Heart left ventricle (tissue), 13 donors: ENCODE results near the gene SORCS2.

Source experiments
- POLR2A ChIP-seq, 2 donors: fragments of 450-650 bp; IDR thresholded peaks; one replicate each; pipeline ENCODE4 v1.6.1; 2017; ENCODE audit warnings: antibody characterized with exemption in 2 of 2, mild to moderate bottlenecking in 2 of 2, moderate library complexity in 2 of 2
- TF ChIP-seq, protein P1 (sequence below), 12 donors: fragments of 200-600 bp; sonication (generic) in 4 of 12; IDR thresholded peaks; one replicate each; pipeline versions ENCODE4 v1.5.0 to v1.8.0; 2018 to 2022; ENCODE audit warnings: antibody characterized with exemption in 12 of 12, mild to moderate bottlenecking in 5 of 12
- donor health status: ischemic (EF 13 %, LVEDD 7.1; RV severe dilation, severe dysfunction).
- donor health status: DM: no; HTN: yes; CAD: no.
- donor health status: DM: no; HTN: no; CAD: no.
- donor health status: ischemic (EF 25% LVEDD 6.9; RV normal size, moderate dysfunction).
- donor health status: ischemic (EF 25% LVEDD 5.7; RV mildly dilated, moderate dysfunction).
- donor health status: ischemic (EF 35%, LVEDD 5.7; RV mildly dilated, moderate dysfunction).
- donor health status: nonischemic (EF 11% LVEDD 7.7; RV severe dilation, severe dysfunction).
- donor health status: DM: yes; HTN: yes; CAD: no.
- donor health status: PGD.
- donor health status: ischemic (EF 29% LVEDD 5.4; RV normal size, mild dysfunction).
- donor health status: nonischemic (EF 23%, LVEDD 6.1; RV moderate dilation, normal function).

- TF ChIP-seq, protein P1, sequence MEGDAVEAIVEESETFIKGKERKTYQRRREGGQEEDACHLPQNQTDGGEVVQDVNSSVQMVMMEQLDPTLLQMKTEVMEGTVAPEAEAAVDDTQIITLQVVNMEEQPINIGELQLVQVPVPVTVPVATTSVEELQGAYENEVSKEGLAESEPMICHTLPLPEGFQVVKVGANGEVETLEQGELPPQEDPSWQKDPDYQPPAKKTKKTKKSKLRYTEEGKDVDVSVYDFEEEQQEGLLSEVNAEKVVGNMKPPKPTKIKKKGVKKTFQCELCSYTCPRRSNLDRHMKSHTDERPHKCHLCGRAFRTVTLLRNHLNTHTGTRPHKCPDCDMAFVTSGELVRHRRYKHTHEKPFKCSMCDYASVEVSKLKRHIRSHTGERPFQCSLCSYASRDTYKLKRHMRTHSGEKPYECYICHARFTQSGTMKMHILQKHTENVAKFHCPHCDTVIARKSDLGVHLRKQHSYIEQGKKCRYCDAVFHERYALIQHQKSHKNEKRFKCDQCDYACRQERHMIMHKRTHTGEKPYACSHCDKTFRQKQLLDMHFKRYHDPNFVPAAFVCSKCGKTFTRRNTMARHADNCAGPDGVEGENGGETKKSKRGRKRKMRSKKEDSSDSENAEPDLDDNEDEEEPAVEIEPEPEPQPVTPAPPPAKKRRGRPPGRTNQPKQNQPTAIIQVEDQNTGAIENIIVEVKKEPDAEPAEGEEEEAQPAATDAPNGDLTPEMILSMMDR (IDR thresholded peaks at IDR 0.05): no peak
- no peak for TF ChIP-seq POLR2A (IDR thresholded peaks at IDR 0.05)
Observed at GRCh38 chr4:7596918-7597606, 404.7 kb downstream of the SORCS2 start.
